Activated CD4-positive, alpha-beta T cell treated with anti-CD3 and anti-CD28 coated beads, Interleukin-2, amount 50 U/mL, for 1 hour (primary cell): ENCODE measurements around the gene OR4C15.

Experiments
- DNase-seq: peaks from one replicate; pipeline ENCODE4 v3.0.0-alpha.2; 2020

Gene OR4C15

GRCh38 chr11:55554169-55554568 lies at the start of gene OR4C15:
Gene OR4C15 (plus strand): TSS chr11:55554469. CDS start chr11:55554469, 0 bp downstream.
- DNase-seq = no peak

GRCh38 chr11:55571828-55572227 lies 17.6 kb downstream of the OR4C15 start, which contains the start of gene OR4C16:
Gene OR4C16 (plus strand): TSS chr11:55572128. CDS start chr11:55572128, 0 bp downstream.
- DNase-seq = no peak

DNA sequence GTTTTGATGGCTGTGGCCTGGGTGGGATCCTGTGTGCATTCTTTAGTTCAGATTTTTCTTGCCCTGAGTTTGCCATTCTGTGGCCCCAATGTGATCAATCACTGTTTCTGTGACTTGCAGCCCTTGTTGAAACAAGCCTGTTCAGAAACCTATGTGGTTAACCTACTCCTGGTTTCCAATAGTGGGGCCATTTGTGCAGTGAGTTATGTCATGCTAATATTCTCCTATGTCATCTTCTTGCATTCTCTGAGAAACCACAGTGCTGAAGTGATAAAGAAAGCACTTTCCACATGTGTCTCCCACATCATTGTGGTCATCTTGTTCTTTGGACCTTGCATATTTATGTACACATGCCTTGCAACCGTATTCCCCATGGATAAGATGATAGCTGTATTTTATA lies 18.3 kb downstream of the OR4C15 start:
- no peak for DNase-seq
